ENCODE results near the gene SLCO3A1. TPM values are rescaled to one million over a fixed set of nuclear protein-coding genes. Genes with fewer than 3 reads are reported as not detected.

SLCO3A1 gene
- total RNA-seq, 1 donor from 2014 or later, result 6.3 TPM

DNA sequence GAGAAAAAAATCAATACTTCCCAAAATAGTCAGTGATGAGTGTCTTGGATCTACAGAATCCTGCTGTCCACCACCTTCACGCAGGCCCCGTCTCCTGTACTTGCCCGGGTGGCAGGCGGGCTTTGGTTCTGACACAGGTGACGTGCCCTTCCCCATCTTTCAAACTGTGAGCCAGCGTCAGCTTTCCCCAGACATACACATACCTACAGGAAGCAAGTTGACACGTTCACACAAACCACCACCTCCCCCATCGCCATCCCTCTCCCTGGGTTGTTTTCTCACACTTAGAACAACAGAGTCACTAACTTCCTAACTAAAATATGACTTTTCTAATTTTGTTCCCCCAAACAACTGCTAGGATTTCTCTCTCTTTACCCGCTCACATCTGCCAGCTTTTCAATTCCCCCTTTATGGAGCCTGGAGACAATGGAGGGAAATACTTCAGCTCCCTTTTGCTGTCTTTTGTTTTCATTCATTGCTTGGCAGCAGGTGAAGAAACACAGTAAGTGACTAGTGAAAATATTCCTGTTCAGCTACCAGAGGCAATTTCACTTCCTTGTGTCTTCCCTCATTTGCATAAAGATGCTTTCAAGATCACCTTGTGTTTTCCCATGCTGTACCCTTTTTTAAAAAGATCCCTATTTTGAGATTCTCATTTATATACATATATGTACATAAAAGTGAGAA lies 248.3 kb downstream of the SLCO3A1 start:
- DNase-seq (ENCODE audit: low read depth, low spot score), result no peak
- peaks cover 14% of the 10 kb centered on the region for H3K4me1 Mint-ChIP-seq
- H3K4me3 Mint-ChIP-seq, result no peak overlapping the region
- no peaks in the 10 kb centered on the region for H3K9me3 Mint-ChIP-seq
- no peak overlapping the region for H3K27ac Mint-ChIP-seq (ENCODE audit: unreplicated experiment)
- TF ChIP-seq, protein P1, sequence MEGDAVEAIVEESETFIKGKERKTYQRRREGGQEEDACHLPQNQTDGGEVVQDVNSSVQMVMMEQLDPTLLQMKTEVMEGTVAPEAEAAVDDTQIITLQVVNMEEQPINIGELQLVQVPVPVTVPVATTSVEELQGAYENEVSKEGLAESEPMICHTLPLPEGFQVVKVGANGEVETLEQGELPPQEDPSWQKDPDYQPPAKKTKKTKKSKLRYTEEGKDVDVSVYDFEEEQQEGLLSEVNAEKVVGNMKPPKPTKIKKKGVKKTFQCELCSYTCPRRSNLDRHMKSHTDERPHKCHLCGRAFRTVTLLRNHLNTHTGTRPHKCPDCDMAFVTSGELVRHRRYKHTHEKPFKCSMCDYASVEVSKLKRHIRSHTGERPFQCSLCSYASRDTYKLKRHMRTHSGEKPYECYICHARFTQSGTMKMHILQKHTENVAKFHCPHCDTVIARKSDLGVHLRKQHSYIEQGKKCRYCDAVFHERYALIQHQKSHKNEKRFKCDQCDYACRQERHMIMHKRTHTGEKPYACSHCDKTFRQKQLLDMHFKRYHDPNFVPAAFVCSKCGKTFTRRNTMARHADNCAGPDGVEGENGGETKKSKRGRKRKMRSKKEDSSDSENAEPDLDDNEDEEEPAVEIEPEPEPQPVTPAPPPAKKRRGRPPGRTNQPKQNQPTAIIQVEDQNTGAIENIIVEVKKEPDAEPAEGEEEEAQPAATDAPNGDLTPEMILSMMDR (conservative IDR thresholded peaks at IDR 0.05), result no peak
- H3K36me3 Mint-ChIP-seq (ENCODE audit: low read depth), result no peaks in the 10 kb centered on the region
- H3K27me3 Mint-ChIP-seq (ENCODE audit: low read depth), result peaks cover 2% of the 10 kb centered on the region

DNA sequence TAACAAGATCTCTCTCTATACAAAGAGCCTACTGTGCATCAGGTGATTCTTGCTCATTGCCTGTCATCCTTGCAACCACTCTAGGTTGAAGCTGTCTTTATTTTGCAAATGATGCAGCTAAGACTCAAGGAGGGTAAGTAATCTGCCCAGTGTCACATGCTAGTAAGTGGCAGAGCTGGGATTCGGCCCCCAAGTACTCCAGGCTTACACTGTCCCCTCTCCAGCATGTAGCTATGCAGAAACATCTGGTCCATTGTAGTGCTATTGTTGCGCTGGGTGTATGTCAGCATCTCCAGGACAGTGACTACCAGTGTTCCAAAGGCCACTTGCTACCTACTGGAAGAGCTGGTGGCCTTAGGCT lies 248.9 kb downstream of the SLCO3A1 start:
- H3K9me3 Mint-ChIP-seq, result no peaks in the 10 kb centered on the region
- H3K36me3 Mint-ChIP-seq (ENCODE audit: low read depth), result no peaks in the 10 kb centered on the region
- peaks cover 13% of the 10 kb centered on the region for H3K4me1 Mint-ChIP-seq
- TF ChIP-seq, protein P1 (conservative IDR thresholded peaks at IDR 0.05), result no peak
- no peak overlapping the region for H3K4me3 Mint-ChIP-seq
- H3K27me3 Mint-ChIP-seq (ENCODE audit: low read depth), result peaks cover 1% of the 10 kb centered on the region
- H3K27ac Mint-ChIP-seq (ENCODE audit: unreplicated experiment), result no peak overlapping the region
- DNase-seq (ENCODE audit: low read depth, low spot score), result no peak

DNA sequence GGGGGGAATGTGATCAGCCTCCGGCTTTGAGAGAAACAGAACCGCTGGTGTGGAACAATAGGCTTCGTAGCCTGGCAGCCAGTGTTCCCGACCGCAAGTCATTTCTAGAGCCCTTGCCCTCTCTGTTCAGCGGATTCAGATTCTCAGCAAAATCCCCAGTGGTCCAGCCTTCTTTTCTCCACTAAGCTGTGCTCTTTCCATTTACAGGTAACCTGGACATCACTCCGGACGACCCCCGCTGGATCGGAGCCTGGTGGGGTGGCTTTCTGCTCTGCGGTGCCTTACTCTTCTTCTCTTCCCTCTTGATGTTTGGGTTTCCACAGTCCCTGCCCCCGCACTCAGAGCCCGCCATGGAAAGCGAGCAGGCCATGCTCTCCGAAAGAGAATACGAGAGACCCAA lies 250.6 kb downstream of the SLCO3A1 start:
- DNase-seq (ENCODE audit: low read depth, low spot score), result no peak
- Mint-ChIP-seq H3K27me3 (ENCODE audit: low read depth) (peaks cover 12% of the 10 kb centered on the region), H3K4me3 (no peak overlapping the region), H3K36me3 (ENCODE audit: low read depth) (no peaks in the 10 kb centered on the region), H3K9me3 (no peaks in the 10 kb centered on the region), H3K27ac (ENCODE audit: unreplicated experiment) (no peak overlapping the region), H3K4me1 (peaks cover 7% of the 10 kb centered on the region)
- TF ChIP-seq, protein P1 (conservative IDR thresholded peaks at IDR 0.05), result no peak

DNA sequence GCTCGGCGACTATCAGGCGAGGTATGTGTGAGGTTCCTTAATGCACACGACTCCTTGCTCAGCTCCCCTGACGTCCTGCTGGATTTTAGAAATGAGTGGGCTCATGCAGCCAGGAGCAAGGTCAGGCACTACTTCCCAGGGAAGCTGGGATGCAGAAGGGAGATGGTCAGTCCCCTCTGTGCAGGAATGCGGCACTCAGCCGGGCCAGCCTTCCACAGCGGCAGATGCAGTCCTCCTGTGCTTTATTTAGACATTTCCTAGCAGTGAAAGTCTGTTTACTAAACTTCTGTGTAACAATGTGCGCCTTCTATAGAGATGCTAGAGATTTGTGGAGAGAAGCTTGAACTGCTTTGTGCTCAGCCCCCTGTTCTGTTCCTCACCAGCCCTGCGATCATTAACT lies 252.1 kb downstream of the SLCO3A1 start:
- no peaks in the 10 kb centered on the region for H3K36me3 Mint-ChIP-seq (ENCODE audit: low read depth)
- H3K9me3 Mint-ChIP-seq, result no peaks in the 10 kb centered on the region
- TF ChIP-seq, protein P1 (conservative IDR thresholded peaks at IDR 0.05), result no peak
- no peak for DNase-seq (ENCODE audit: low read depth, low spot score)
- H3K4me3 Mint-ChIP-seq, result no peak overlapping the region
- H3K27me3 Mint-ChIP-seq (ENCODE audit: low read depth), result peaks cover 12% of the 10 kb centered on the region
- H3K27ac Mint-ChIP-seq (ENCODE audit: unreplicated experiment), result no peak overlapping the region
- H3K4me1 Mint-ChIP-seq, result peaks cover 7% of the 10 kb centered on the region

DNA sequence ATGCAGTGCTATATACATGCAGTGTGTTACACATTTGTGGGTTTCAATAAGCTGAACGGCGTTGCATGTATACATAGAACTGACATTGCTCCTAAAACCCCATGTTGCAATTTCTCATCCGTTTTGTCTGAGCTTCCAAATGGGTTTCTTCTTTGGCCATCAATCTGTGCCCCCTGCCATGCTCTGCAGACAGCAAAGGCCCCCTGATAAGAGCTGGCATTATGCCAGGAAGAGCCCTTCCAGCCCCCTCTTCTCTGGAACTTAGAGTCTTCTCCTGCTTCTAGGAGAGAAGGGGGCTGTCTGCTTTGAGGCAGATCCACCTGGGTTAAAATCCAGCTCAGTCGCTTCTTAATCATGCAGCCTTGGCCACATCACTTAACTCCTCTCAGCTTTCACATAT lies 254.0 kb downstream of the SLCO3A1 start:
- DNase-seq (ENCODE audit: low read depth, low spot score), result no peak
- Mint-ChIP-seq H3K27me3 (ENCODE audit: low read depth) (peaks cover 12% of the 10 kb centered on the region), H3K9me3 (no peaks in the 10 kb centered on the region), H3K27ac (ENCODE audit: unreplicated experiment) (no peak overlapping the region), H3K4me3 (no peak overlapping the region), H3K4me1 (peaks cover 10% of the 10 kb centered on the region), H3K36me3 (ENCODE audit: low read depth) (no peaks in the 10 kb centered on the region)
- TF ChIP-seq, protein P1 (conservative IDR thresholded peaks at IDR 0.05), result no peak
